Cardiac muscle cell (in vitro differentiated cells and primary cell): ENCODE measurements around the gene FNIP1. TPM values are rescaled to one million over a fixed set of nuclear protein-coding genes. Genes with fewer than 3 reads are reported as not detected.

Source experiments
- DNase-seq, 2 donors: peaks; one replicate each; pipeline versions ENCODE4 v3.0.0 to v3.0.0-alpha.2; 2010 to 2017; ENCODE audit warnings: low read depth in 1 of 2, low spot score in 1 of 2
- H3K27ac ChIP-seq: fragments of 200-600 bp; sonication (generic); 2 replicates; pipeline ENCODE4 v1.5.1; 2016
- H3K27me3 ChIP-seq: fragments of 200-600 bp; sonication (generic); 2 replicates; pipeline ENCODE4 v1.6.0; 2016; ENCODE audit warnings: control low read depth
- H3K36me3 ChIP-seq: fragments of 200-600 bp; sonication (generic); 2 replicates; pipeline ENCODE4 v1.5.1; 2016; ENCODE audit warnings: control low read depth
- H3K4me1 ChIP-seq: fragments of 200-600 bp; sonication (generic); 2 replicates; pipeline ENCODE4 v1.8.1; 2017; ENCODE audit warnings: low read depth, mild to moderate bottlenecking, mixed run types
- H3K4me3 ChIP-seq: fragments of 200-600 bp; sonication (generic); 2 replicates; pipeline ENCODE4 v1.5.1; 2016; ENCODE audit warnings: mild to moderate bottlenecking
- H3K9me3 ChIP-seq: fragments of 200-600 bp; sonication (generic); 2 replicates; pipeline ENCODE4 v1.5.1; 2017; ENCODE audit warnings: low read depth, mild to moderate bottlenecking, control low read depth
- polyA plus RNA-seq: library from polyadenylated mRNA; unstranded; fragments of >200 nt; fragmentation: Nextera tagmentation; extraction: Ambion mirVana; gene quantifications from 2 replicates; pipeline ENCODE4 v1.2.1, GENCODE V29; 2016
- total RNA-seq: library from RNA; depleted of rRNA; stranded (reverse); fragments of >200 nt; gene quantifications from 2 replicates; pipeline ENCODE4 v1.2.3, GENCODE V29; 2016
- TF ChIP-seq, protein P1 (sequence below): IDR thresholded peaks from 2 replicates; pipeline ENCODE4 v1.5.1; 2012; ENCODE audit warnings: low read depth, mild to moderate bottlenecking, low read length

Gene FNIP1
- total and polyA plus RNA-seq, 2 experiments from 2014 or later = 10.1 to 24.4 TPM

DNA sequence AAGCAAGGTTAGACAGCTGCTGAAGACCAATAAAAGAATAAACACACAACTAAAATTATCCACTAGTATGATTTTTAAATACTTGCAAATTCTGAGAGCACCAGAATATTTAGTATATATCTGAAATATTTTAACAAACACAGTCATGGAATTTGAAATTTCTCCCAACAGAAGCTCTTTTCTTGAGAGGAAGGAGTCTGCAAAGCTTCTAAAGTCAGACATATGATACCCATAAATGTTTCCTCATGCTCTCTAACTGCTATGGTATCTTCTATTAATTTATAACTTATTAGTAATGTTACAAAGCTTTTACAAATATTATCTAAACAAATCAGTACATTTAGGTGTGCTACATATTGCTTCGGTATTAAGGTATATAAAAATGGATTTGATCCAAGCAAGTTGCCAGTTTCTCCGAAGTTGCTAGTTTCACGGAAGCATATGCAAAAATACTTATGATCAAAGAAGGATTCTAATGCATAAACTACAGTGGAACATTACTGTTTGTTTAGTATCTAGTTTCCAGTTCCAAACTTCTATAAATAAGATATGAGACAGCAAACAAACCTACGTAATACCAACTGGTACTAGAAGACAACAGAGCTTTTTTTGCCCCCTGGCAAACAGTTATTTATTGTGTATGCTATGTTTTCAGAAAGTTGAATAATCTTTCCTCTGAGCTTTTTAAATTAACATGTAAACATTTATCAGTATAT, 22.0 kb downstream of the FNIP1 start:
- H3K27ac ChIP-seq = no peak overlapping the region
- H3K27me3 ChIP-seq = no peaks in the 10 kb centered on the region
- TF ChIP-seq, protein P1, sequence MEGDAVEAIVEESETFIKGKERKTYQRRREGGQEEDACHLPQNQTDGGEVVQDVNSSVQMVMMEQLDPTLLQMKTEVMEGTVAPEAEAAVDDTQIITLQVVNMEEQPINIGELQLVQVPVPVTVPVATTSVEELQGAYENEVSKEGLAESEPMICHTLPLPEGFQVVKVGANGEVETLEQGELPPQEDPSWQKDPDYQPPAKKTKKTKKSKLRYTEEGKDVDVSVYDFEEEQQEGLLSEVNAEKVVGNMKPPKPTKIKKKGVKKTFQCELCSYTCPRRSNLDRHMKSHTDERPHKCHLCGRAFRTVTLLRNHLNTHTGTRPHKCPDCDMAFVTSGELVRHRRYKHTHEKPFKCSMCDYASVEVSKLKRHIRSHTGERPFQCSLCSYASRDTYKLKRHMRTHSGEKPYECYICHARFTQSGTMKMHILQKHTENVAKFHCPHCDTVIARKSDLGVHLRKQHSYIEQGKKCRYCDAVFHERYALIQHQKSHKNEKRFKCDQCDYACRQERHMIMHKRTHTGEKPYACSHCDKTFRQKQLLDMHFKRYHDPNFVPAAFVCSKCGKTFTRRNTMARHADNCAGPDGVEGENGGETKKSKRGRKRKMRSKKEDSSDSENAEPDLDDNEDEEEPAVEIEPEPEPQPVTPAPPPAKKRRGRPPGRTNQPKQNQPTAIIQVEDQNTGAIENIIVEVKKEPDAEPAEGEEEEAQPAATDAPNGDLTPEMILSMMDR = no peak
- DNase-seq = no peak
- H3K4me1 ChIP-seq = peaks cover 12% of the 10 kb centered on the region
- no peak overlapping the region for H3K4me3 ChIP-seq
- H3K9me3 ChIP-seq = no peaks in the 10 kb centered on the region
- no peaks in the 10 kb centered on the region for H3K36me3 ChIP-seq

DNA sequence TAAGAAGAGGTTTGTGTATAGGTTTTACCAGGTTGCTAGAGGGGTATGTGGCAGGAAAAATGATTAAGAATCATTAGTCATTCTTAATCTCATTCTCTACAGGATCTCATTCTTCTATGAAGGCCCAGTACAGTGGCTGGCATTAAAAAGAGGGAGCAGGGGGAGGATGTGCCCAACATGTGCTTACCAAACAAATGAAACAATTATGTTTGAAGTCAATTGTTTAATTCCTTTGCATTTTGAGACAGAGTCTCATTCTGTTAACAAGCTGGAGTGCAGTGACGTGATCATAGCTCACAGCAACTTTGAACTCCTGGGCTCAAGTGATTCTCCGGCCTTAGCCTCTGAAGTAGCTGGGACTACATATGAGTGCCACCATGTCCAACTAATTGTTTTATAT, 23.0 kb downstream of the FNIP1 start:
- Histone ChIP-seq H3K4me3 (no peak overlapping the region), H3K9me3 (no peaks in the 10 kb centered on the region), H3K4me1 (peaks cover 18% of the 10 kb centered on the region), H3K27me3 (no peaks in the 10 kb centered on the region), H3K36me3 (no peaks in the 10 kb centered on the region), H3K27ac (no peak overlapping the region)
- no peak for DNase-seq
- TF ChIP-seq, protein P1 = no peak

DNA sequence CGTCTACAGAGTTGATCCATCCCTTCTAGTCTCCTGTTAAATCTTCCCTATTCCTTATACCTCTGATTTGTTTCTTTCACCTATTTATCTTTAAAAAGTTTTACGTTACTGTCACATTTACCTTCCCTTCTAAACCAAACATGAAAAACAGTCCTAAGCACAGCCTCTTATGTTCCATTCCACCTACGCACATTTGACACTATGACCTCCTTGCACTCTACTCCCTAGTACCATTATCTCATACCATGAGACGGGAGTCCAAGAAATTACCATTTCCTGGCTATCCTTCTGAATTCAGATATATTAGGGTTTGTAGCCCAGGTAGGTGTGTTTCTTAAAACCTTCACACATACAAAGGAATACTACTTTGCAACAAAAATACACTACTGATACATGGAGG, 25.1 kb downstream of the FNIP1 start:
- H3K27ac ChIP-seq = no peak overlapping the region
- peaks cover 18% of the 10 kb centered on the region for H3K4me1 ChIP-seq
- no peaks in the 10 kb centered on the region for H3K27me3 ChIP-seq
- H3K4me3 ChIP-seq = no peak overlapping the region
- H3K36me3 ChIP-seq = no peaks in the 10 kb centered on the region
- no peak for DNase-seq
- H3K9me3 ChIP-seq = no peaks in the 10 kb centered on the region
- TF ChIP-seq, protein P1 = no peak

DNA sequence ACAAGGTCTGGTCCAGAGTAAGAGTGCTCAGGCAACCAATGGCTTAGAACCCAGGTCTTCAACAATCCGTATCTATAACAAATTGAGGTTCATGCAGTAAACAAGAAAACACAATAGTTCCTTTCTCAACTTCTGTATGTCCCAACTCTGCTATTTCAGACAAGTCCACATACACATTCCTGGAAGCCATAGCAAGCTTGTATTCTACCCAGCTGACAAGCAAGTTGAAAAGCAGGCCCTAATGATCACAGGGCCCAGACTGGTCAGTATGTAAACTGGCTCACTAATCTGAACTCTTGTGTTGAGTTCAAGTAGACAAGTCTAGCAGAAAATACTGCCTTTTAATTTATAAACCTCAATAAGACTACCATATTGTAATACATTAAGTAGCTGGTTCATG, 26.9 kb downstream of the FNIP1 start:
- H3K36me3 ChIP-seq = no peaks in the 10 kb centered on the region
- TF ChIP-seq, protein P1 = no peak
- DNase-seq = peak; percentile 24 to 53

DNA sequence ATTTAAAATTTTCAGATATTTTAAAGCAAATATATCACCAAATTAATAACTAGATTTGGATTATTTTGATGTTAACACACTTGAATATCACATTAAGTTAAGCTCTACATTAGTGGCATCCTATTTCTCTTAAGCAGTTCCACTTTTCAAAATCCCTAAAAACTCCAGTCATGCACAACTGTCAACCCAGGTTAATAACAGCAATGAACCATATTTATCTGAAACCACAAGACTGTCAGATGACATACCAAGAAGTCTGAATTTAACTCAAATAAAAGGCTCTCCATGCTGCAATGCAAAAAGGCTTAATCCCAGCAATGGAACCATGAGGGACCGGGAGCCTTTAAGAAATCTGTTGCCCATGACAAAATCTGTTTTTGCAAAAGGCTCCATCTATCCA, 27.5 kb downstream of the FNIP1 start:
- no peak overlapping the region for H3K4me3 ChIP-seq
- peaks cover 18% of the 10 kb centered on the region for H3K4me1 ChIP-seq
- no peak for DNase-seq
- TF ChIP-seq, protein P1 = no peak
- no peaks in the 10 kb centered on the region for H3K36me3 ChIP-seq
- H3K27me3 ChIP-seq = no peaks in the 10 kb centered on the region
- no peaks in the 10 kb centered on the region for H3K9me3 ChIP-seq
- H3K27ac ChIP-seq = peak overlapping the region; percentile 83

More for the DNA sequence above, 26.9 kb downstream of the FNIP1 start:
- H3K4me1 ChIP-seq = peaks cover 18% of the 10 kb centered on the region
- H3K27me3 ChIP-seq = no peaks in the 10 kb centered on the region
- H3K27ac ChIP-seq = peak overlapping the region; percentile 83
- H3K9me3 ChIP-seq = no peaks in the 10 kb centered on the region
- no peak overlapping the region for H3K4me3 ChIP-seq
